NT2/D1 (cell line): ENCODE results near the gene OSBPL9.

Experiments used
- DNase-seq: peaks from one replicate; pipeline ENCODE4 v3.0.0-alpha.2; 2011; ENCODE audit warnings: low read depth, low spot score
- H3K27me3 ChIP-seq: 2 replicates; pipeline ENCODE4 v1.6.0; 2011; ENCODE audit warnings: mild to moderate bottlenecking; ENCODE audit not compliant: insufficient read length, insufficient read depth
- H3K36me3 ChIP-seq: 2 replicates; pipeline ENCODE4 v1.6.1; 2011; ENCODE audit warnings: mild to moderate bottlenecking, low read length, mixed read lengths; ENCODE audit not compliant: insufficient read depth, insufficient read length
- H3K4me1 ChIP-seq: 2 replicates; pipeline ENCODE4 v1.5.1; 2011; ENCODE audit not compliant: insufficient read depth, insufficient read length
- H3K4me3 ChIP-seq: 2 replicates; pipeline ENCODE4 v1.5.1; 2011; ENCODE audit warnings: low read depth; ENCODE audit not compliant: insufficient read length
- H3K9ac ChIP-seq: 2 replicates; pipeline ENCODE4 v1.6.0; 2011; ENCODE audit warnings: low read depth; ENCODE audit not compliant: insufficient read length
- H3K9me3 ChIP-seq: 2 replicates; pipeline ENCODE4 v1.5.1; 2011; ENCODE audit warnings: mild to moderate bottlenecking, low read length; ENCODE audit not compliant: insufficient read depth
- SUZ12 ChIP-seq: IDR thresholded peaks from 2 replicates; pipeline ENCODE4 v1.6.1; 2011; ENCODE audit not compliant: insufficient read length, insufficient read depth; ENCODE audit errors: extremely low read depth
- YY1 ChIP-seq: IDR thresholded peaks from 2 replicates; pipeline ENCODE4 v1.6.1; 2011; ENCODE audit not compliant: insufficient read length, insufficient read depth
- ZNF274 ChIP-seq: IDR thresholded peaks from 2 replicates; pipeline ENCODE4 v1.6.1; 2011; ENCODE audit warnings: mild to moderate bottlenecking, low read depth, low read length

OSBPL9 gene

GRCh38 chr1:51629918-51630317 is 13.0 kb downstream of the OSBPL9 start:
- DNase-seq: no peak
- no peak overlapping the region for H3K4me3 ChIP-seq

GRCh38 chr1:51630393-51630792 is 13.5 kb downstream of the OSBPL9 start:
- TF ChIP-seq SUZ12: no peak
- TF ChIP-seq ZNF274: no peak
- TF ChIP-seq YY1: no peak
- Histone ChIP-seq H3K4me1 (no peaks in the 10 kb centered on the region), H3K27me3 (no peaks in the 10 kb centered on the region), H3K9me3 (no peaks in the 10 kb centered on the region), H3K4me3 (no peak overlapping the region), H3K36me3 (no peaks in the 10 kb centered on the region), H3K9ac (no peak overlapping the region)
- no peak for DNase-seq

More at GRCh38 chr1:51629918-51630317, 13.0 kb downstream of the OSBPL9 start:
- Histone ChIP-seq H3K9me3 (no peaks in the 10 kb centered on the region), H3K4me1 (no peaks in the 10 kb centered on the region), H3K27me3 (no peaks in the 10 kb centered on the region), H3K9ac (no peak overlapping the region), H3K36me3 (no peaks in the 10 kb centered on the region)
- TF ChIP-seq YY1: no peak
- TF ChIP-seq SUZ12: no peak
- TF ChIP-seq ZNF274: no peak

- Histone ChIP-seq H3K9me3 (no peaks in the 10 kb centered on the region), H3K4me1 (no peaks in the 10 kb centered on the region), H3K9ac (no peak overlapping the region), H3K36me3 (no peaks in the 10 kb centered on the region), H3K27me3 (no peaks in the 10 kb centered on the region), H3K4me3 (no peak overlapping the region)
- TF ChIP-seq ZNF274 (no peak), SUZ12 (no peak), YY1 (no peak)
- DNase-seq: no peak
Observed at GRCh38 chr1:51630922-51631321, 14.0 kb downstream of the OSBPL9 start.

GRCh38 chr1:51631747-51632146 is 14.9 kb downstream of the OSBPL9 start:
- Histone ChIP-seq H3K4me3 (no peak overlapping the region), H3K4me1 (no peaks in the 10 kb centered on the region), H3K27me3 (no peaks in the 10 kb centered on the region), H3K9me3 (no peaks in the 10 kb centered on the region), H3K36me3 (no peaks in the 10 kb centered on the region), H3K9ac (no peak overlapping the region)
- no peak for DNase-seq
- TF ChIP-seq ZNF274 (no peak), YY1 (no peak), SUZ12 (no peak)

GRCh38 chr1:51634618-51635017 is 17.7 kb downstream of the OSBPL9 start:
- Histone ChIP-seq H3K9me3 (no peaks in the 10 kb centered on the region), H3K36me3 (no peaks in the 10 kb centered on the region), H3K4me1 (no peaks in the 10 kb centered on the region), H3K4me3 (no peak overlapping the region), H3K9ac (no peak overlapping the region), H3K27me3 (no peaks in the 10 kb centered on the region)
- TF ChIP-seq SUZ12 (no peak), YY1 (no peak), ZNF274 (no peak)
- DNase-seq: no peak

GRCh38 chr1:51635615-51636014 is 18.7 kb downstream of the OSBPL9 start:
- Histone ChIP-seq H3K36me3 (no peaks in the 10 kb centered on the region), H3K9ac (no peak overlapping the region), H3K4me1 (no peaks in the 10 kb centered on the region), H3K4me3 (no peak overlapping the region), H3K27me3 (no peaks in the 10 kb centered on the region), H3K9me3 (no peaks in the 10 kb centered on the region)
- TF ChIP-seq ZNF274 (no peak), SUZ12 (no peak), YY1 (no peak)
- no peak for DNase-seq

- DNase-seq: no peak
- Histone ChIP-seq H3K4me3 (no peak overlapping the region), H3K36me3 (no peaks in the 10 kb centered on the region), H3K4me1 (no peaks in the 10 kb centered on the region), H3K9ac (no peak overlapping the region), H3K9me3 (no peaks in the 10 kb centered on the region), H3K27me3 (no peaks in the 10 kb centered on the region)
- TF ChIP-seq YY1 (no peak), ZNF274 (no peak), SUZ12 (no peak)
Observed at GRCh38 chr1:51636191-51636590, 19.3 kb downstream of the OSBPL9 start.

- no peak for DNase-seq
- no peak overlapping the region for H3K4me3 ChIP-seq
- TF ChIP-seq ZNF274 (no peak), YY1 (no peak), SUZ12 (no peak)
- H3K9ac ChIP-seq: no peak overlapping the region
- no peaks in the 10 kb centered on the region for H3K27me3 ChIP-seq
- H3K9me3 ChIP-seq: no peaks in the 10 kb centered on the region
- H3K4me1 ChIP-seq: no peaks in the 10 kb centered on the region
- H3K36me3 ChIP-seq: no peaks in the 10 kb centered on the region
Observed at GRCh38 chr1:51636764-51637522, 20.1 kb downstream of the OSBPL9 start.
